GM18870 (cell line): ENCODE measurements around the gene INPP5A.

ENCODE experiments used
- ATAC-seq: cut with Tn5 transposase; IDR thresholded peaks from one replicate; pipeline ENCODE4 v1.9.1; 2021; ENCODE audit warnings: moderate library complexity; ENCODE audit not compliant: unreplicated experiment

Gene INPP5A

DNA sequence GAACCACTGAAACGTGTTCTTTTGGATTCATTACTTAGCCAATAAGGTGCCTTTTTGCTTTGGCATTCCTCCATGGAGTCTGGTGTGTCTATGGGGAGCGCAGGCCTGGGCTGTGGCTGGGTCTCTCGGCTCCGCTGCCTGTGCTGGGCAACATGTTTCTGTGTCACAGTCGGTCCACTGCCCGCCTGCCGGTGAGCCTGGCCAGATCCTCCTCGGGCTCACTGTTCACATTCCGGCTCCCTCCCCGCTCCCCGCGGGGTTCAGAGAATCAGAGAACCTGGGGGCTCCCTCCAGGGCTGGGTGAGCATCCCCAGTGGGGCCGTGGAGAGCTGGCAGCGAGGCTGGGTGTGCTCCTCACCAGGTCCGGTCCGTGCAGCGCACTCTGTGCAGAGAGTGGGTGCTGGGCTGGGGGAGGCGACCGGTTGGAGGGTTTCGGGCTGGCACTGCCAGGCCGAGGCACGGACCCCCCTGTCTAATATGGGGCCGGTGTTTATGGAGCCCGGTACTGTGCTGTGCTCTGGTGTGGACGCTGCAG, 70.4 kb downstream of the INPP5A start:
- no peak for ATAC-seq

DNA sequence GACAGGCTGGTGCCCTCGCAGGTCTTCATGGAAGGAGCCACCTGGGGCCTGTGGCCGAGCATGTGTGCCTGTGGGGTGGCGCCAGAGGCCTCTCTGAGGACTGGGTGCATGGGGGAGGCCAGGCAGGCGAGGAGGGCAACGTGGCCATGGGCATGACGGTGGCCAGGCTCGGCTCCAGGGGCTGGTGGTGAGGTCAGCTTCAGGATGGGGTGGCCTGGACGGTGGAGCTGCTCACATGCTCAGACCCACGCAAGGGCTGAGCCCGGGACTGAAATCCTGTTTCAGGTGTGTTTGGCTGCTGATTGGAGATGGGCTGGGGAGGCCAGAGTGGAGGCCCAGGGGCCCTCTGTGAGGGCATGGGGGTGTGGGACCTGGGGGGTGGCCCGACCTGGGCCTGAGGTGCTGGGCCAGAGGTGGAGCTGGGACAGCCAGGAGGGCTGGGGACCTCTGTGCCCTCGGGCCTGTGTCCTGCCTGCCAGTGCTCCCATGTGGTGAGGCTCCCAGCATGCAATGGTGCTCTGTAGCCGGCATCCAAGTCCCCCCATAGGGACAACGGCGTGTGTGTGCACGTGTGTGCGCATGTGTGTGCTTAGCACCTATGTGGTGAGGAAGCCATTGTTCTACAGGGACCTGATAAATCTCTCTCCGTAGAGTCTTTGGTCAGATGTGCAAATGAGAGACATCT, 71.1 kb downstream of the INPP5A start:
- no peak for ATAC-seq

DNA sequence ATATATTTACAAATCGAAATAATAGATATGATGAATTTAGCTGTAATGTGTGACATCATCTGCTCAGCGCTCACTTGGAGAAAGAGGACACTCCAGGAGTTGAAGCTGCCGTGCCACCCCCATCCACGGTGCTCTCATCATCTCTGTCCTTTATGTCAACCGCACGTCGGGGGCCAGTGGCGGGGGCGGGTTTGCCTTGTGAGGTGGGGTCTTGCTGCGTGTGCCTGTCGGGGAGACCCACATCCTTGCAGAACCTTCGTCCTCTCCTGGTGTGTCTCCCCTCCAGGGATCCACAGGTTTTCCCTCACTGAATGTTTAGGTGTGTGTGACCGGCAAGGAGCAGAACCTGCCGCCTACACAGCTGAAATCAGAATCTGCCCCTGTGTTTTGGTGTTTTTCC, 71.6 kb downstream of the INPP5A start:
- ATAC-seq, result no peak

DNA sequence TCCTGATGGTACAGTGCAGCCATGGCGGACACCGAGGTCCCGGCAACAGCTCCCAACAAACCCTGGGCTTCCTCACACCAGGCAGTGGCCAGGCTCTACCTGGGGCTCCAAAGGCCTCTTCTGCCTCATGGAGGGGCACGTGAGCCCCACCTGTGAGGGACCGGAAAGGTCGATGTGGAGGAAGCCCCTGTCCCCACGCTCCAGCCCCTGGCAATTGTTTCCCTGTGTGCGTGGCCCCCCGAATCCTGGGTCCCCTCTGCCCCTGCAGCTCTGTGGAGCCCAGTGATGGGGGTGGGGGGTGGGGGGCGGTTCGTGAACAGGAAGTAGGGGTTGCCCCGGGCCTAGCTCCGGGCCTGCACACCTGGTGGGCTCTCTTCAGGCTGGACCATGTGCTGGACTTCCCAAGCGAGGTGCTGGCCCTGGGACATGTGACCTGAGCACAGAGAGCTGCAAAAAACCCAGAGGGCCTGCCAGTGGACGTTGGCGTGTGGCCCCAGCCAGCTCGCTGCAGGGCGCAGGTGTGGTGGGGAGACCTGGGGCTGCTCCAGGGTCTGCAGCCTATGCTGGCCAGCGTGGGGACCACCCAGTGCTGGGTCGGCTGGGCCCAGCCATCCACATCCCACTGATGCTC, 72.6 kb downstream of the INPP5A start:
- ATAC-seq, result no peak

DNA sequence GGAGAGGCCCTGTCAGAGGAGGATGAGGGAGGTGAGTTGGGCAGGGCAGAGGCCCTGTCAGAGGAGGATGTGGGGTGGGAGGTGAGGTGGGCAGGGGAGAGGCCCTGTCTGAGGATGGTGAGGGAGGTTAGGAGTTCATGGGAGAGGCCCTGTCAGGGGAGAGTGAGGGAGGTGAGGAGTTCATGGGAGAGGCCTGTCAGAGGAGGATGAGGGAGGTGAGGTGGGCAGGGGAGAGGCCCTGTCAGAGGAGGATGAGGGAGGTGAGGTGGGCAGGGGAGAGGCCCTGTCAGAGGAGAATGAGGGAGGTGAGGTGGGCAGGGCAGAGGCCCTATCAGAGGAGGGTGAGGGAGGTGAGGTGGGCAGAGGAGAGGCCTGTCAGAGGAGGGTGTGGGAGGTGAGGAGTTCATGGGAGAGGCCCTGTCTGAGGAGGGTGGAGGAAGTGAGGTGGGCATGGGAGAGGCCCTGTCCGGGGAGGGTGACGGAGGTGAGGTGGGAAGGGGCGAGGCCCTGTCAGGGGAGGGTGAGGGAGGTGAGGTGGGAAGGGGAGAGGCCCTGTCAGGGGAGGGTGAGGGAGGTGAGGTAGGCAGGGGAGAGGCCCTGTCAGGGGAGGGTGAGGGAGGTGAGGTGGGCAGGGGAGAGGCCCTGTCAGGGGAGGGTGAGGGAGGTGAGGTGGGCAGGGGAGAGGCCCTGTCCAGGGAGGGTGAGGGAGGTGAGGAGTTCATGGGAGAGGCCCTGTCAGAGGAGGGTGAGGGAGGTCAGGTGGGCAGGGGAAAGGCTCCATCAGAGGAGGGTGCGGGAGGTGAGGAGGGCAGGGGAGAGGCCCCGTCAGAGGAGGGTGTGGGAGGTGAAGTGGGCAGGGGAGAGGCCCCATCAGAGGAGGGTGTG, 73.7 kb downstream of the INPP5A start:
- ATAC-seq, result no peak

DNA sequence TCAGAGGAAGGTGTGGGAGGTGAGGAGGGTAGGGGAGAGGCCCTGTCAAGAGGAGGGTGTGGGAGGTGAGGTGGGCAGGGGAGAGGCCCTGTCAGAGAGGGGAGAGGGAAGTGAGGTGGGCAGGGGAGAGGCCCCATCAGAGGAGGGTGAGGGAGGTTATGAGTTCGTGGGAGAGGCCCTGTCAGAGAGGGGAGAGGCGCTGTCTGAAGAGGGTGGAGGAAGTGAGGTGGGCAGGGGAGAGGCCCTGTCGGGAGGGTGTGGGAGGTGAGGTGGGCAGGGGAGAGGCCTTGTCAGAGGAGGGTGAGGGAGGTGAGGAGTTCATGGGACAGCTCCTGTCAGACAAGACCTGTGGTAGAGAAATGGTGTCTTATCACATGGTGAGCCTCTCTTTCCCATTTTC, 74.4 kb downstream of the INPP5A start:
- no peak for ATAC-seq

DNA sequence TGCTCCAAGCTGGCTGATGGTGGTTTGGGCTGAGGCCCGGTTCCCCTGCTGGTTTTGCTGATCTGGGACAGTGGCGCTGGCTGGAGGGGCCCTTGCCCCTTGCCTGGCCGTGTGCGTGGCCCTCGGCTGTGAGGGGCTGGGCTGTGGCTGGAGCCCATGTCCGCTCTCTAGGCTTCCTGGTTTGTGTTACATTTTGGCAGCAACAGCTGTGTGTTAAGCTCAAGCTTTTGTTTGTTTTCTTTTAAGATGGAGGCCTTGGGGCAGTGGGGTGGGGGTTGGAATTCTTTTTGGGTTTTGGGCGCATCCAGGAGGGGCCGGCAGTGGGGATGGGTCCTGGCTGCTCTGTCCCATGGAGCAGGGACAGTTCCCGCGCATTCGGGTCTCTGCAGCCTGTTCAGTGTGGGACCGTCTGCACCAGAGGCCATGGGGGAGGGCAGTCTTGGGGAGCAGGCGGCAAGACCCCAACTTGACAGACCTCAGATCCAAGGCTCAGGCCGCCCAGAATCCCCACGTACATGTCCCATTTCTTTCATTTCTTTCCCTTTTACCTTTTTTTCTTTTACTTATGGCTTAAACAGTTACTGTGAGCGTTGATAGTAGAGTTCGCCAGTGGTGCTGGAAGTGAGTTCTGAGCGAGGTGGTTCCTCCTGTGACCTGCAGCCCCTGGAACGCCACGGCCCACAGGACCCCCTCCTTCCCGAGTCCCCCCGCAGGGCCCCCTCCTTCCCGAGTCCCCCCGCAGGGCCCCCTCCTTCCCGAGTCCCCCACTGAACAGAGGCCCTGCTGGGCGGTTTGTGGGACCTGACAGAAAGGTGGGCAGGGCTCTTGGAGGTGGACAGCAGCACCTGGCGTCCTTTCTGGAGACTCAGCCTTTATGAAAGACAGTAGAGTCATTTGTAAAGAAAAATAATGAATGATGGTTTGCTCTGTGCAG, 75.3 kb downstream of the INPP5A start:
- ATAC-seq, result no peak

DNA sequence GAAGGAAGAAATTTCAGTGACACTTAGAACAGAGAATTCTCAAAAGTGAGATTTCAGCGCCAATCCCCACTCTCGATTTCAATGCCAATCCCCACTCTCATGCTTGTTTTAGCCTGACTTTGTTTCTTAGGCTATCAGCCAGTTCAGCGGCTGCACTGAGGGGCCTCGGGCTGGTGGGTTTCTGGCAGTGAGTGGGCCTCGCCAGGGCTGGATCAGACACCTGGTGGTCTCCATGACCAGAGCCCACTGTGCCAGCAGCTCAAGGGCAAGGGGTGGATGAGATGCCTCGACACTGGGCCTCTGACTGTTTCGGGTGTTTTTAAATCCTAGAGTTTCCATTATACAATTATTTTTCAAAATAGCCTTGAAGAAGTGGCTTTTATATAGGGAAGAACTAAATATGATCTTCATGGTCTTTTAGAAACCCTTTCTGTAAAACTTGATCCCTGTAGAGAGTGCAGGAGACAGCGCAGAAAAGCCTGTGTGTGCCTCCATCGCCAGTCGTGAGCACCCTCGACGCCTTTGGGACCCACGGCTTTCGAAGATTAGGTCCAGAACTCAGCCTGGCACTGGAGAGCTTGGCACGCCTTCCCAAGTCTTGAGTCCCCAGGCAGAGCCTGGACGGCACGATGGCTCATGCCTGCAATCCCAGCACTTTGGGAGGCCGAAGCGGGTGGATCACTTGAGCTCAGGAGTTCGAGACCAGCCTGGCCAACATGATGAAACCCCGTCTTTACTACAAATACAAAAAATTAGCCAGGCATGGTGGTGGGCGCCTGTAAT, 76.2 kb downstream of the INPP5A start:
- ATAC-seq, result no peak

DNA sequence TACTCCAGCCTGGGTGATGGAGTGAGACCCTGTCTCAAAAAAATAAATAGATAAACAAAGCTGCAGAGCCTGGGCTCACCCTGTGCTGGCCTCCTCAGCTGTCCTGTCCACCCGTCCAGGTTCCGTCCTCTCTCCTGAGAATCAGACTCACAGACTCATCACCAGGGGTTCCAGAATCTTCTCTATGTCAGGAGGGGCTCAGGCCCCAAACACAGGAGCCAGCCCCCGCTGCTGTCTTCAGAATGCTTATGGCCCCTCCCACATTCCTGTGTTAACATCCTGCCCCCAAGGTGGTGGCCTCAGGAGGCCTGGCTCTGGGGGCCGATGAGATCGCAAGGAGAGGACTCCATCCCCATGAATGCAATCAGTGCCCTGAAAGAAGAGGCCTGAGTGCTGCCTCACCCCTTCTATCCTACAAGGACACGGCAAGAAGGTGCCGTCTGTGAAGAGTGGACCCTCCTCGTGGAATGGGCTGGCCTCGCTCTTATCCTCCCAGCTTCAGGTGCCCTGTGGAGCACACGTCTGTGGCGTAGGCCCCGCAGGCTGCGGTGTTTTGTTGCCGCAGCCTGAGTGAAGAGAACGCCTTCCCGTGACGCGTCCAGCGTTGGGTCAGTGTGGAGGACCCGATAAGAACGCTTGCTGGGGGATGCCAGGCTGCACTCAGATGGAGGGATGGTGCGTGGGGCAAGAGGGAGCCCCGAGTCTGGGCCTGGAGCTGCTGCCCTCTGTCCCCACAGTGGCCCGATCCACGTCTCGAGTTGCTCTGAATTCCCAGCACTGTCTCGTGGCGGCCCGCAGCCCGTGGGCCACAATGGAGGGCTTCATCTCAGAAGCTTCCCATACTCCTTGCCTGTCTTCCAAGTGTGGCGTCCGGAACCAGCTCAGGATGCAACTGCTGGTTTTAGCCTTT, 77.1 kb downstream of the INPP5A start:
- ATAC-seq, result no peak

DNA sequence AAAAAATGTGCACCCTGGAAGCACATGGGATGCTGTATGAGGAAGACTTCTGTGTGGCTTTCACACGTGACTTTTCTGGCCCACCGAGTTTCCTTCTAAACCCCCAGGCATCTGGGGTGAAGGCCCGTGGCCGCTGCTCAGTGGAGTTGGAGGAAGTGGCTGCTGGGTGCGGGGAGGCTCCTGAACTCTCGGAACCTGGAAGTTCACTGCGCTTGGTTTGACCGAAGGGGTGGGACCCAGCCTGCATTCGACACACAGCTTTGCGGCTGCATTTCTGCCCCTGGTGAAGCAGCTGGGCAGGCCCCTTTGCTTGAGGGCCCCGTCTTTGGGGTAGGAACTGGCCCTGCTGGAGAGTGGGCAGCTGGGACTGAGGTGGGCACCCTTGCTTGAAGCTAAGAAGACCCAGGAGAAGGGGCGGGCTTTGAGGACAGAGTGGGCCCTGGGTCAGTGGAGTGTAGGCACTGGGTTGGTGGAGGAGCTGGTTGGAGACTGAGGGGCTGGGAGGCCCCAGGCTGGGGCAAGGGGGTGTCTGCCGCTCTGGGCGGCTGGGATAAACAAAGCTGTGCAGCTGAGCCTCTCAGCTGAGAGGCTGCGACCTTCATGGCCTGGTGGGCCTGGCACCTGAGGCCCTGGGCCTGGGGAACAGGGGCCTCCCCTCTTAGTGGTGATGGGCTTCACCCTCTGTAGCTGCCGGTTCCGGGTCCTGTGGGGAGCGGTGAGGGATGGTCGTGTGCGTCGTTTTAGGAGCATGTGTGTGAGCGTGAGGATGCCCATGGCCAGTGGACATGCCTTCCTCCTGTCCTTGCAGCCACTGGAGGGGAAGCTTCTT, 78.0 kb downstream of the INPP5A start:
- no peak for ATAC-seq

DNA sequence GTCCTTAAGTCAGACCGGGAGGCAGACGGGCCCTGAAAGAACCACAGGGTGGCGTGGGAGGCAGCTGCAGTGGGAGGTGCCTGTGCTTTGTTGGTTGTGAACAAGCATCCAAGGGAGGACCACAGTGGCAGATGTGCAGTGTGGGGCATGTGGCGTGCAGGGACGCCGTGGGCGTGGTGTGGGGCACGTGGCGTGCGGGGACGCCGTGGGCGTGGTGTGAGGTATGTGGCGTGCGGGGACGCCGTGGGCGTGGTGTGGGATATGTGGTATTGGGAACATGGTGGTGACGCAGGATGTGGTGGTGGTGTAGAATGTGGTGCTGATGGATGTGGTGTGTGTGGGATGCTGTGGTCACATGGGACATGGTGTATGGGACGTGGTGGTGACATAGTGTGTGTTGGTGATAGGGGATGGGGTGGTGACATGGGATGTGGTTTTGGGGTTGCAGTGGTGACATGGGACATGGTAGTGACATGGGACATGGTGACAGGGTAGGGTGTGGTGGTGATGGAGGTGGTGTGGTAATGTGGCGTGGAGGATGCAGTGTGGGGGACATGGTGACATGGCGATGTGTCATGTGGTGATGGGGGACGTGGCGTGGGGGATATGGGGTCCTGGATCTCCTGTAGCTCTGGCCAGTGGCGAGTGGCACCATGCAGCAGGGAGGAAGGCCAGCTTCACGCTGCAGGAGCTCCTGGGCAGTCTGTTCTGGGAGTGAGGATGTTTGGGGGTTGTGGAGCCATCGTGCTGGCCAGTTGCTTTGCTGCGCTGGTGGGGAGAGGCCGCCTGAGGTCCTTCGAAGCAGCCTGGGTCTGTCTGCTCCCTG, 78.8 kb downstream of the INPP5A start:
- ATAC-seq, result no peak

DNA sequence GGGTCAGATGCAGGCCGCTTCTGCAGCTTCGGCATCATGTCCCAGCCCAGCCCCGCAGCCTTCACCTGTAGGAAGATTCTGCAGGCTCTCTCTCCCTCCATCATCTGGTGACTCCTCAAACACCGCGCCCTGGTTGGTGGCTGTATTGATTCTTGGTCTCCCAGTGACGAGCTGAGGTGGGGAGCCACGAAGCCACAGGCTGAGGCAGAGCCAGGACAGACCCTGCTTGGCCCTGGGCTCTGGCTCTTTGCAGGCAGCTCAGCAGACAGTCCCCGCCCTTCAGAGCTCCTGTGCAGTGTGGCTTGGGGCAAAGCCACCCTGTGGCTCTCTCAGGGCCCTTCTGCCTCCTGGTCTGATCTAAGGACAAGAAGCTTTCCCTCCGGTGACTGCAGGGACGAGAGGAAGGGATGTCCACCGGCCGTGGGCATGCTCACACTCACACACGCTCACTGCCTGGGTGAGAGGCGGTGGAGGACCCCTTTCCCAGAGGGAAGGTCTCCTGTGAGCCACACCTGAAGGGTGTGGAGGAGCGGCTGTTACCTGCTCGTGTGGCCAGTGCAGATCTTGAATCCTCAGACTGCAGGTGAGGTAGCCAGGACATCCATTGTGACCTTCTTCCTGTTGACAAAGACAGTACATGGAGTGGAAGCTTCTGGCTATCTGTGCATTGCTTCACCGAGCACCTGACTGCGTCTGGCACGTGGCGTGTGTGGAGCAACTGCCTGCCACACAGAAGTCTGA, 79.6 kb downstream of the INPP5A start:
- ATAC-seq, result no peak

DNA sequence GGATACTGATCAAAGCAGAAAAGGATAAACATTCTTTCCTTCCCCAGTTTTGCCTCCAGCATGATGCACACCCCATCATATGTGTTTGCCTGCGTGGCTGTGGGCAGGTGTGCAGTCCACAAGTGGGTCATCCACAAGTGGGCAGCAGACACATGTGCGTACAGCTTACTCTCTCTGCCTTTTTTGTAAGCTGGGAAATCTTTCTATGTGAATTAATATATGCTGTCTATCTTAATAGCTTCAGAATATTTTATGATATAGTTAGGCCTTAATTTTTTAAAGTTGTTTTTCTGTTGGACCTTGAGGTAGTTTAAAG, 80.1 kb downstream of the INPP5A start:
- ATAC-seq, result no peak

DNA sequence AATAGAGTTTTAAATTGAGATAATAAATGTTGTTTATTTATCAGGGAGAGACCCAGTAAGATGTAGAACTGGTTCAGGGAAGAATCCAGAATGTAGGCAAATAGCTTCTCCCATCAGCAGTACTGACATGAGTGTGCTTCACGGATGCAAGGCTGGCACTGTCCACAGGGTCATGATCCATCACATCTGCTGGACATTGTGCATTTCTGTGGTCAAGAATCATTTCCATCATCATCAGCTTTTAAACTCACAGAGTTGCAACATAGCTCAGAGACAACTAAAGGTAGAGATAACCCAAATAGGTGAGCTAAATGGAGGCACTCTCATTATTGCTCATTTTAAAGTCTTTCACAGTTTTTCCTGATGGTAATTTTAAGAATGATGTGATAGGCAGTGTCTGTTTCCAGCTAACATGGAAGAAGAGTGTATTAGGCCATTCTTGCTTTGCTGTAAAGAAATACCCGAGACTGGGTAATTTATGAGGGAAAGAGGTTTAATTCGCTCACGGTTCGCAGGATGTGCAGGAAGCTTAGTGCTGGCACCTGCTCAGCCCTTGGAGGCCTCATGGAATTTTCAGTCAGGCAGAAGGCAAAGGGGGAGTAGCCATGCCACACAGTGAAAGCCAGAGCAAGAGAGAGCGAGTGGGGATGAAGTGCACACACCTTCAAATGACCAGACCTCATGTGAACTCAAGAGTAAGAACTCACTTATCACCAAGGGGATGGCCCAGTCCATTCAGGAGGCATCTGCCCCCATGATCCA, 80.8 kb downstream of the INPP5A start:
- no peak for ATAC-seq

DNA sequence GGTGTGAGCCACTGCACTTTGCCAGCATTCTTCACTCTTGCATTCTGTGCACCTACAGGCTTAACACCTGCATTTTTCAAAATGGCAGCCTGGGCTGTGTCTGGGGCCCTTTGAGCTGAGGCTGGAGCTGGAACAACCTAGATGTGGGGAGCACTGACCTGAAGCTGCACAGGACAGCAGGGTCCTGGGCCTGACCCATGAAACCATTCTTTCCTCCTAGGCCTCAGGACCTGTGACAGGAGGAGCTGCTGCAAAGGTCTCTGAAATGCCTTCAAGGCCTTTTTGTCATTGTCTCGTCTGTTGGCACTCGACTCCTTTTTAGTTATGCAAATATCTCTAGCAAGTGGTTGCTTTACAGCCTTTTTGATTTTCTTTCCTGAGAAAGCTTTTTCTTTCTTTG, 82.3 kb downstream of the INPP5A start:
- no peak for ATAC-seq
